Retina (tissue), 1 donor: ENCODE measurements around the gene CLDN2.
A peak's percentile ranks its signal among the peaks of the same experiment; 100 is the strongest.
"Not testable (repeated sequence)": the region's sequence is repeated elsewhere in the genome, so short reads cannot be mapped to it uniquely, and the experiment has no call there.

ENCODE experiments used
- DNase-seq: peaks from one replicate; pipeline ENCODE4 v3.0.0-alpha.2; 2016

CLDN2 gene

GRCh38 chrX:106919932-106920452 is at the start of gene CLDN2:
TSS of gene CLDN2 (plus strand) at chrX:106920402. CDS start at chrX:106928229, 7,827 bp downstream.
- peak; percentile 63 for DNase-seq

- not testable (repeated sequence) for DNase-seq
Observed at GRCh38 chrX:106872796-106873195, 47.4 kb upstream of the CLDN2 start.

GRCh38 chrX:106874075-106874474 is 46.1 kb upstream of the CLDN2 start:
- DNase-seq: no peak

DNA sequence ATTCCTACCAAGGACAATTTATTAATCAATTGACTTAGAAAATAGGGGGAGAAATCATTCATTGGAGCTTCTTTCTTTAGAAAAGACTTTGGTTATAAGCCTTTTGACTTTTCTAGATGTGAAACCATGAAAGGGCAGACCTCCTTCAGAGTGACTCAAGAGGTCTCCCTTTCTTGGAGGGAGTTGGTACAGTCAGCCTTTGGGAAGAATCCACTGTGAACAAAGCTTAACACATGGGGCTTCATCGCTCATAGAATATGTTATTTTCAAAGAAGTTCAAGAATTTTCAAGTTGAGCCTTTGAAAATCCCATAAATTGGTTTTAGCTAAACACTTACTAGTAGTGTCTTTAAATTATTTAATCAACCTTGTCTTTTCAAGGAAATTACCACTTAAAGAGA is 45.1 kb upstream of the CLDN2 start:
- DNase-seq: no peak

- no peak for DNase-seq
Observed at GRCh38 chrX:106889468-106889867, 30.7 kb upstream of the CLDN2 start.

- no peak for DNase-seq
Observed at GRCh38 chrX:106891762-106892460, 28.3 kb upstream of the CLDN2 start.

- peak; percentile 66 for DNase-seq
Observed at GRCh38 chrX:106894392-106894909, 25.8 kb upstream of the CLDN2 start.

DNA sequence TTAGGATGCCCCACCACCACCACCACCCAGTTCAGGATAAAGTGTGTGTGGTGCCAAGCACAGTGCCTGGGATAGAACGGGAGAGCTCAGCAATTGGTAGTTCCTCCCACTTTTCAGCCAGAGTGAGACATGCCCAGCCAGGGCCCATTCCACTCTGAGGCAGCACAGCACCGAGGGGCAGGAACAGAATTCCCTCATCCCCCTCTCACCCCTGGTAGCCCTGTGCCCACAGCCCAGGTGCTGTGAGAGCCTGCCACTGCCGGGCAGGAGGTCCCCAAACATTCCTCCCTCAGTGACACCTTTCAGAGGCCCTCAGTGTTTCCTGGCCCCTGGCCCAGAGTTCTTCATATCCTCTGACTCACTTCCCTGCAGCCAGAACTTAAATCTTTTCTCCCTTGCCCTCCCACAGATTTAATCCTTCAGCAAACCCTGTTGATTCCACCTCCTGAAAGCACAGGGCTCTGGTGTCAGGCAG is 25.2 kb upstream of the CLDN2 start:
- DNase-seq: no peak

GRCh38 chrX:106897259-106897658 is 22.9 kb upstream of the CLDN2 start:
- DNase-seq: no peak

- DNase-seq: peak; percentile 29
Observed at GRCh38 chrX:106898462-106898861, 21.7 kb upstream of the CLDN2 start.

DNA sequence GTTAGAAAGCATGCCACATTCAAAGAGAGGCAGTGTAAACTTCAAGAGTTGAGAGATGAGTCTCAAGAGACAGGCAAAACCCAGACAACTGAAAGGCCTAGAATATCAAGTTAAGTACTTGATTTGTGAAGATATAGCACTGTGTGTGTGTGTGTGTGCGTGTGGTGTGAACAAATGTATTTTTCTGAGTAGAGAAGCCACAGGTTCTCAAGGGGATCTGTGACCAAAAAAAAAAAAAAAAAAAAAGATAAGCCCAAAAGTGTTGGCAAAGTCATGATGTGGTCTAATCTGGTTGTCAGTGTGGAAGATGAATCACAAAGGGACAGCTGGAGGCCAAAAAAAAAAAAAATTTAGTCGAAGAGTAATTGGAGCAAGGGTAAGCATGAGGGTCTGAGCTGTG is 20.9 kb upstream of the CLDN2 start:
- no peak for DNase-seq

- DNase-seq: no peak
Observed at GRCh38 chrX:106899841-106900240, 20.4 kb upstream of the CLDN2 start.

DNA sequence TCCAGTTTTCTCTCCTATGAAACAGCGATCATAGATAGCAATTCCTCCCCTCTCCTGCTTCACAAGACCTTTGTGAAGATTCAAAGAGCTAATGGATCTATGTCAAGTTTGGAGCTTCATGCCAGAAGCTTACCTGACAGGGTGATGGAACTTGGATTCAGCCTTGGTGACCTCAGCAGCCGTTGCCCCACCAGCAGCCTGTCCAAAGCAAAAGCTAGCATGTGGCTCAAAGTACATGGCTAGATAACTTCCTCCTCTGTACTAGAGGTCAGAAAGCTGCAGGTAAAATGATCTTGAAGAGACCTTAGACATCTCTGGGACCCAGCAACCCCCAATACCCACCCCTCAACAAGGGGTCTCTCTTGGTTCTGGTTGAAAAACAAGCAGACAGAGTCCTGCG is 18.9 kb upstream of the CLDN2 start:
- no peak for DNase-seq

DNA sequence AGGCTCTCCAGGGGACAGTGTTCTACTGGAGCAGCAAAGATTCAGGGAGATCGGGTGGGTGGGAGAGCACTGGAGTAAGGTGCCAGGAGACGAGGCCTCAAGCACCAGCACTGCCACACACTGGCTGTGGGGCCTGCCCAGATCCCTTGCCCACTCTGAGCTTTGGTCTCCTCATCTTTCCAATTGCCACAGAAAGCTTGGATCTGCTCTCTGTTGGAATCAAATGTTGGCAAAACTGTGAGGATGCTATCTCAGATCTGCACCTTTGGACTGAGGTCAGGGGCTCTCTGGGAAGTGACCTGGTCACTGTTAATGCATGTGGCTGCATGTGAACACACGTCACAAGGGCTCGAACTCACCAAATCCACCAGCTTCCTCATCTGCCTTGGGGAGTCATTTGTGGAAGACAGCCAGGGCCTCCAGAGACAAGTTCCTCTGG is 18.4 kb upstream of the CLDN2 start:
- no peak for DNase-seq

DNA sequence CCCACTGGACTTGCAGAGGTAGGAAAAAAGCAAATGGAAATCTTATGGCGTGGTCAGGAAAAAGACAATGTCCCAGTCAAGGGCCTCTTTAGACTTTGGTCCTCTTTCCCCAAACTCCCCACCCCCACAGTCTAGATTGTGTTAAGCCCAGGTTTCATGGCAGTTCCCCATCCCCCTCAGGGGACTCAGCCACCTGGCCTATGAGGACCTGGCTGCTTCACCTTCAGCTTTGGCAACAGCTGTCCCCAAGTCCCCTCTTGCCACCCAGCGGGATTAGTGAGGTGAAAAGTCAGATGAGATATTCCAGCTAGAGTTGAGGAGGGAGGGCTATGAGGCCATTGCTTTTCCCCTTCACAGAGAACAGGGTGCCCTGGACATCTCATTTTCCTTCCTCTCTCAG is 17.5 kb upstream of the CLDN2 start:
- DNase-seq: no peak

DNA sequence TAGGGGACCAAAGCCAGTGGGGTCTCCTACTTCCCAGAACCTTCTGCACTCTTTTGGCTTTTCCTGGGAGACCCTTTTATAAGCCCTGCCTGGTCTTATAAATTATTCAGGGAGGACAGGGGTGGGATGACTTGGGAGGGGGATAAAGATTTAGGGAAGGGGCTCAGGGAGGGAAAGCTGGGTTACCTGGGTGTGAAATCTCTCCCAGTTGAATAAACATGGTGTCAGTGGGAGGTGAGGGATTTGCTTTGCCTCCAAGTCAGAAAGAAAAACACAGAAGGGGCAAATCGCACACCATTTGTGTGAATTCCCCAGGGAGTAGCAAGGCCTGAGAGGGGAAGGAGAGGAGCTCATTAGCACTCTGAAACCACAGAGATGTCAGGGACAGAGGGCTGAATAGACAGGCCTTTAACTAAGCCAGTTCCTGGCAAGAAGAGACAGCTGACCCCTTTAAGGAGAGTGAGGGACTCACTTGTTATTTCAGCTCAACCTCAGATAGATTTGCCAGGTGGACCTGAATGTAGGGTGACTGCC is 16.8 kb upstream of the CLDN2 start, which contains the start of gene RIPPLY1:
Gene RIPPLY1, minus strand, starts transcription at position 51 of the 534 bp plus-strand sequence. CDS start 54 bp downstream, outside the sequence.
- no peak for DNase-seq

DNA sequence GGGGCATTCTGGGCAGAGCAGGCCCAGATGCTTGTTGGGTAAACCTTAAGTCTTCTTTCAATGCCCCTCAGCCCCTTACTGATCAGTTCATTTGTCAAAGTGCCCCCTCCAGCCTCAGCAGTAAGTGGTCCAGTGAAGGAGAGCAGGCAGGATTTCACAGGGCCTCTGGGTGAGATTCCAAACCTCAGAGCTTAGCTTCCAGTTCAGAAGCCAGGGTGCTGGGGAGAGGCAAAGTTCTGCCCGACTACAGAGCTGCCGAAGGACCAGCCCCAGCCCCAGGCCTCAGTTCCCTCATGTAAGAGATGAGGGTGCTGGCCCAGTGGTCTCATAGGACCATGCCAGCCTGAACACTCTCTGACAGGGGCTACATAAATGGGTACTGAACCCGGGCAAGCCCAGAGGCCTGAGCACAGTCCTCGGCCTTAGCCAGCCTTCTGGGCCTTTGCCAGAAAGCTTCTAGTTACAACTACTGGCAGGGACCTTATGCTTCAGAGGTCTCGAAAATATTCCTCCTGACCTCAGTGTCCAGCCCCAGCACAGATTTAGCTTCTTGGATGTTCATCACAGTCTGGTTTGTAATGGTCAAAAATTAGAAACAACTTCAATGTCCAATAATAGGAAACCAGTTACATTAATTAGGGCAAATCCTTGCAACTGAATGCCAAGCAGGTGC is 16.2 kb upstream of the CLDN2 start:
- no peak for DNase-seq

DNA sequence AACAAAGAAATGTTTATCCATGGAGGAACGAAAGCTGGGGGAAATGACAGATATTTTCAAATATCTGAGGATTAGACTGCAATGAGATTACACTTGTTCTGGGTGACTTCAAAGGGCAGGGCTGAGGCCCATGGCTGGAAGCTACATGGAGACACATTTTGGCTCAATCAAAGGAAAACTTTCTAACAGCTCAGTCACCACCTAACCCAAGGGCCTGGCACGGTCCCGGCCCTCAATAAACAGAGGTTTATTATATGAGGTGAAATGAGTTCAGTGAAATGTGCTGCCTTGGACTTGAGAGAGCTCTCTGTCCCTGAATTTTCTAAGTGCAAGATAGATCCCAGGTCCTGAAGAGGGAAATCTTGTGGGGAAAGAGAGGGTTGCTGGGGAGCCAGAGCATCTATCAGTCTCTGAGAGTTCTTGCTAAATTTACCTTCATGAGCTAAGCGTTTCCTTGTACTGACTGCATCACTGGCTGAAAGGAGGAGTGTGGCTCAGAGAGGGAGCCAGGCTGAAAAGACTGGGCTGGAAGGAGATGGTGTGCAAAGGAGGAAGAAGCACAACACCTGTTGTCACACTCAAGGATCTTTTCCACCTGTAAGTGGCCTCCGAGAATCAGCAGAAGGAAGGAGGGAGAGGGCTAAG is 15.0 kb upstream of the CLDN2 start:
- no peak for DNase-seq

- DNase-seq: no peak
Observed at GRCh38 chrX:106906361-106906760, 13.8 kb upstream of the CLDN2 start.

- DNase-seq: no peak
Observed at GRCh38 chrX:106912864-106913263, 7.3 kb upstream of the CLDN2 start.

DNA sequence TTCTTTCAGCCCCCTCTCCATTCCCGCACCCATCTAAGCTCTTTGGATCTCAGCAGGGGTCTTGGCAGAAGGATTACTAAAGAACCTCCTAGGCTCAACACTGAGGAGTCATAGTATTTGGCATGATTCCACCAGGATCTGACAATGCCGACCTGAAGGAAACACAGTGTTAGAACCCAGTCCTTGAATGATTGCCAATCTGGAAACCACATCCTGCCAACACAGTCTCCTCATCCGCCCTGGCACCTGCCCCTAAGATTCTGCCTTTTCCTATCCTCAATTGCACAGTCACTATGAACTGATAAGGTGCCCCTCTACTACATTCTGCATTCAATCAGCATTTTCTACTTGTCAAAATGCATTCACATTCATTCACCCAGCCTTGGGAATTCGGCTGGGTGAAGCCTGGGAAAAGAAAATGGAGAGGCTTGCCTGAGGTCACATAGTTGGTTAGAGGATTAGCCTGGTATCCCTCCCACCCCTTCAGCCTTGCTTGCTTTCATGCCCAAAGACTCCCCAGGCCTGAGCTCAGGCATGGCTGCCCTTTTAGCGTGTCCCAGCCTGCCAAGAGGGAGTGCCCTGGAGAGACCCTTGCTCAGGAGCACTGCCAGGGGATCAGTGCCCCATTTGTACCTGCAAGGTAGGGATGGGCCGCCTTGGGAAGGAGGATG is 2.2 kb upstream of the CLDN2 start:
- DNase-seq: no peak

DNA sequence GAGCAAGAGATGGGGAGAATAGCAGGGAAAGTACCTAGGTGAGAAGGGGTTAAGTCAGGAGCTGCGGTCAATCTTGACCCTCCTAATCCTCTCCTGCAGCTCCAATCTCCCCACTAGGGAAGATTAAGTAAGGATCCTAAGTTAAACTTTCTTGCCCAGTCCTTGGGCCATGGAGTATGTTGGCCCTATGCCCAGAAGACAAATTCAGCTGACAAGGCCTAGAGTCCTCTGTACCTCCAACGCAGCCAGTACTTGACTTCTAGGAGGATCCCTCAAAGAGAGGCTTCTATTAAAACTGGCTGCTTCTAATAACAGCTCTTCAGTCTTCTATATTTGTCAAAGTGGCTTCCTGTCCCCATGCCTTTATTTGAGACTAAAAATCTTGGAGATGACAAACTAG is 1.4 kb downstream of the CLDN2 start:
- no peak for DNase-seq
